ENCODE data around the gene ARHGAP15. TPM values are rescaled to one million over a fixed set of nuclear protein-coding genes. Genes with fewer than 3 reads are reported as not detected.
A peak's percentile ranks its signal among the peaks of the same experiment; 100 is the strongest.

ARHGAP15 gene
- total and polyA plus RNA-seq, 3 experiments from 2014 or later, result 41.3 to 328 (median 41.4) TPM

GRCh38 chr2:143146366-143146765 is 17.1 kb downstream of the ARHGAP15 start:
- peaks cover 0 to 21% (median 14%) of the 10 kb centered on the region in 3 donors for H3K36me3 Mint-ChIP-seq
- POLR2A ChIA-PET, result no interaction called here

GRCh38 chr2:143146815-143147530 is 17.8 kb downstream of the ARHGAP15 start:
- Histone ChIP-seq H3K9me3 (ENCODE audit: low read length) (no peaks in the 10 kb centered on the region), H3K27me3 (ENCODE audit: insufficient read depth, low read length, poor library complexity, severe bottlenecking) (no peaks in the 10 kb centered on the region), H3K27ac (ENCODE audit: low read depth, low read length) (no peak overlapping the region), H3K36me3 (ENCODE audit: insufficient read depth, low read length) (no peaks in the 10 kb centered on the region), H3K4me1 (ENCODE audit: insufficient read depth, low read length) (peaks cover 84% of the 10 kb centered on the region), H3K4me3 (ENCODE audit: low read length) (no peak overlapping the region)
- no peaks in the 10 kb centered on the region for H3K9me3 Mint-ChIP-seq
- peak overlapping the region in 6 of 8 donors; percentile 8 to 64 (median 25) for H3K27ac Mint-ChIP-seq
- POLR2A ChIA-PET, result no interaction called here
- peaks cover 85 to 98% (median 94%) of the 10 kb centered on the region in 3 donors for H3K4me1 Mint-ChIP-seq
- DNase-seq, result no peak
- H3K36me3 Mint-ChIP-seq, result peaks cover 0 to 22% (median 14%) of the 10 kb centered on the region in 3 donors
- no peak overlapping the region for H3K4me3 Mint-ChIP-seq
- no peaks in the 10 kb centered on the region for H3K27me3 Mint-ChIP-seq
- CTCF ChIA-PET, result no interaction called here

More at GRCh38 chr2:143146366-143146765, 17.1 kb downstream of the ARHGAP15 start:
- Histone ChIP-seq H3K36me3 (ENCODE audit: insufficient read depth, low read length) (no peaks in the 10 kb centered on the region), H3K9me3 (ENCODE audit: low read length) (no peaks in the 10 kb centered on the region), H3K4me1 (ENCODE audit: insufficient read depth, low read length) (peaks cover 84% of the 10 kb centered on the region), H3K27me3 (ENCODE audit: insufficient read depth, low read length, poor library complexity, severe bottlenecking) (no peaks in the 10 kb centered on the region), H3K27ac (ENCODE audit: low read depth, low read length) (no peak overlapping the region), H3K4me3 (ENCODE audit: low read length) (no peak overlapping the region)
- peak overlapping the region in 1 of 7 donors; percentile 1 for H3K4me3 Mint-ChIP-seq
- CTCF ChIA-PET, result no interaction called here
- no peak for DNase-seq
- H3K27me3 Mint-ChIP-seq, result no peaks in the 10 kb centered on the region
- peaks cover 85 to 98% (median 94%) of the 10 kb centered on the region in 3 donors for H3K4me1 Mint-ChIP-seq
- H3K27ac Mint-ChIP-seq, result peak overlapping the region in 3 of 8 donors; percentile 5 to 58 (median 8)
- no peaks in the 10 kb centered on the region for H3K9me3 Mint-ChIP-seq

- Histone ChIP-seq H3K9me3 (ENCODE audit: low read length) (no peaks in the 10 kb centered on the region), H3K27me3 (ENCODE audit: insufficient read depth, low read length, poor library complexity, severe bottlenecking) (no peaks in the 10 kb centered on the region), H3K4me3 (ENCODE audit: low read length) (no peak overlapping the region), H3K4me1 (ENCODE audit: insufficient read depth, low read length) (peaks cover 85% of the 10 kb centered on the region), H3K27ac (ENCODE audit: low read depth, low read length) (no peak overlapping the region), H3K36me3 (ENCODE audit: insufficient read depth, low read length) (no peaks in the 10 kb centered on the region)
- CTCF ChIA-PET, result interaction anchor here (1.2 to 1.7 kb wide), 2 partner anchors 14 to 111 kb away, joined by 6 to 8 read pairs; no protein-coding TSS in a partner anchor
- DNase-seq, result no peak
- no peaks in the 10 kb centered on the region for H3K27me3 Mint-ChIP-seq
- H3K27ac Mint-ChIP-seq, result peak overlapping the region in 5 of 8 donors; percentile 30 to 79 (median 64)
- H3K36me3 Mint-ChIP-seq, result peaks cover 0 to 22% (median 11%) of the 10 kb centered on the region in 3 donors
- H3K9me3 Mint-ChIP-seq, result no peaks in the 10 kb centered on the region
- POLR2A ChIA-PET, result no interaction called here
- peaks cover 87 to 98% (median 95%) of the 10 kb centered on the region in 3 donors for H3K4me1 Mint-ChIP-seq
- peak overlapping the region in 4 of 7 donors; percentile 9 to 46 (median 20) for H3K4me3 Mint-ChIP-seq
Observed at GRCh38 chr2:143148011-143148410, 18.8 kb downstream of the ARHGAP15 start.

GRCh38 chr2:143148757-143149156 is 19.5 kb downstream of the ARHGAP15 start:
- Mint-ChIP-seq H3K27me3 (no peaks in the 10 kb centered on the region), H3K9me3 (no peaks in the 10 kb centered on the region), H3K36me3 (peaks cover 0 to 17% (median 9%) of the 10 kb centered on the region in 3 donors), H3K4me1 (peaks cover 82 to 93% (median 91%) of the 10 kb centered on the region in 3 donors), H3K27ac (peak overlapping the region in 7 of 8 donors; percentile 10 to 79 (median 44)), H3K4me3 (peak overlapping the region in 6 of 7 donors; percentile 4 to 51 (median 25))
- Histone ChIP-seq H3K9me3 (ENCODE audit: low read length) (no peaks in the 10 kb centered on the region), H3K4me1 (ENCODE audit: insufficient read depth, low read length) (peaks cover 83% of the 10 kb centered on the region), H3K36me3 (ENCODE audit: insufficient read depth, low read length) (no peaks in the 10 kb centered on the region), H3K27me3 (ENCODE audit: insufficient read depth, low read length, poor library complexity, severe bottlenecking) (no peaks in the 10 kb centered on the region), H3K27ac (ENCODE audit: low read depth, low read length) (no peak overlapping the region), H3K4me3 (ENCODE audit: low read length) (peak overlapping the region; percentile 9)
- no peak for DNase-seq
- CTCF ChIA-PET, result interaction anchor here (1.0 to 1.7 kb wide), 3 partner anchors 9 to 110 kb away, joined by 4 to 8 read pairs (median 6); no protein-coding TSS in a partner anchor
- POLR2A ChIA-PET, result no interaction called here

GRCh38 chr2:143150287-143150686 is 21.1 kb downstream of the ARHGAP15 start:
- H3K4me3 Mint-ChIP-seq, result peak overlapping the region in 5 of 7 donors; percentile 42 to 47 (median 45)
- H3K27ac Mint-ChIP-seq, result peak overlapping the region in 7 of 8 donors; percentile 31 to 79 (median 66)
- peaks cover 89% of the 10 kb centered on the region for H3K4me1 ChIP-seq (ENCODE audit: insufficient read depth, low read length)
- H3K4me3 ChIP-seq (ENCODE audit: low read length), result no peak overlapping the region
- DNase-seq, result no peak
- ChIA-PET CTCF (interaction anchor here (1.1 to 1.6 kb wide), 2 partner anchors 12 to 22 kb away, joined by 3 to 4 read pairs; no protein-coding TSS in a partner anchor), POLR2A (no interaction called here)
- H3K9me3 Mint-ChIP-seq, result no peaks in the 10 kb centered on the region
- H3K4me1 Mint-ChIP-seq, result peaks cover 84 to 93% (median 90%) of the 10 kb centered on the region in 3 donors
- peaks cover 0 to 10% (median 8%) of the 10 kb centered on the region in 3 donors for H3K36me3 Mint-ChIP-seq
- H3K27me3 Mint-ChIP-seq, result no peaks in the 10 kb centered on the region
- H3K36me3 ChIP-seq (ENCODE audit: insufficient read depth, low read length), result no peaks in the 10 kb centered on the region
- H3K27me3 ChIP-seq (ENCODE audit: insufficient read depth, low read length, poor library complexity, severe bottlenecking), result no peaks in the 10 kb centered on the region
- H3K27ac ChIP-seq (ENCODE audit: low read depth, low read length), result no peak overlapping the region
- no peaks in the 10 kb centered on the region for H3K9me3 ChIP-seq (ENCODE audit: low read length)

GRCh38 chr2:143151111-143151752 is 22.0 kb downstream of the ARHGAP15 start:
- no peaks in the 10 kb centered on the region for H3K9me3 ChIP-seq (ENCODE audit: low read length)
- peaks cover 94% of the 10 kb centered on the region for H3K4me1 ChIP-seq (ENCODE audit: insufficient read depth, low read length)
- H3K27me3 Mint-ChIP-seq, result no peaks in the 10 kb centered on the region
- ChIA-PET POLR2A (no interaction called here), CTCF (interaction anchor here (0.8 to 1.0 kb wide), 2 partner anchors 10 to 19 kb away, joined by 3 to 6 read pairs; no protein-coding TSS in a partner anchor)
- no peaks in the 10 kb centered on the region for H3K27me3 ChIP-seq (ENCODE audit: insufficient read depth, low read length, poor library complexity, severe bottlenecking)
- H3K4me3 ChIP-seq (ENCODE audit: low read length), result no peak overlapping the region
- H3K36me3 ChIP-seq (ENCODE audit: insufficient read depth, low read length), result no peaks in the 10 kb centered on the region
- no peak overlapping the region for H3K27ac ChIP-seq (ENCODE audit: low read depth, low read length)
- peaks cover 87 to 95% (median 94%) of the 10 kb centered on the region in 3 donors for H3K4me1 Mint-ChIP-seq
- DNase-seq, result no peak
- peak overlapping the region in 3 of 7 donors; percentile 14 to 32 (median 15) for H3K4me3 Mint-ChIP-seq
- H3K36me3 Mint-ChIP-seq, result peaks cover 0 to 17% (median 13%) of the 10 kb centered on the region in 3 donors
- no peaks in the 10 kb centered on the region for H3K9me3 Mint-ChIP-seq
- peak overlapping the region in 7 of 8 donors; percentile 31 to 80 (median 67) for H3K27ac Mint-ChIP-seq

GRCh38 chr2:143152219-143152618 is 23.0 kb downstream of the ARHGAP15 start:
- H3K4me3 ChIP-seq (ENCODE audit: low read length), result peak overlapping the region; percentile 0
- peaks cover 0 to 21% (median 14%) of the 10 kb centered on the region in 3 donors for H3K36me3 Mint-ChIP-seq

More at GRCh38 chr2:143152219-143152618, 23.0 kb downstream of the ARHGAP15 start:
- H3K9me3 ChIP-seq (ENCODE audit: low read length), result no peaks in the 10 kb centered on the region
- CTCF ChIA-PET, result no interaction called here
- POLR2A ChIA-PET, result no interaction called here
- no peak for DNase-seq
- Mint-ChIP-seq H3K27ac (peak overlapping the region; percentile 37 to 80 (median 70)), H3K27me3 (no peaks in the 10 kb centered on the region), H3K9me3 (no peaks in the 10 kb centered on the region), H3K4me1 (peaks cover 85 to 95% (median 93%) of the 10 kb centered on the region in 3 donors), H3K4me3 (peak overlapping the region in 6 of 7 donors; percentile 9 to 62 (median 31))
- peaks cover 95% of the 10 kb centered on the region for H3K4me1 ChIP-seq (ENCODE audit: insufficient read depth, low read length)
- no peaks in the 10 kb centered on the region for H3K36me3 ChIP-seq (ENCODE audit: insufficient read depth, low read length)
- no peaks in the 10 kb centered on the region for H3K27me3 ChIP-seq (ENCODE audit: insufficient read depth, low read length, poor library complexity, severe bottlenecking)
- no peak overlapping the region for H3K27ac ChIP-seq (ENCODE audit: low read depth, low read length)

Data from CD8-positive, alpha-beta memory T cell (primary cell).